HepG2 (cell line): ENCODE measurements around the gene PRM2. TPM values are rescaled to one million over a fixed set of nuclear protein-coding genes. Genes with fewer than 3 reads are reported as not detected.

Experiments used
- ATF7-NPFF ChIP-seq: sonication (generic); formaldehyde crosslinking; IDR thresholded peaks from 2 replicates; pipeline ENCODE4 v1.8.1; 2023; ENCODE audit warnings: mild to moderate bottlenecking, low read depth, missing genetic modification reagents, moderate library complexity
- BHLHE40 ChIP-seq: IDR thresholded peaks from 2 replicates; pipeline ENCODE4 v1.6.1; 2011; ENCODE audit warnings: low read length, improper control_type of control experiment
- FOXK1 ChIP-seq: sonication (generic); formaldehyde crosslinking; IDR thresholded peaks from 2 replicates; pipeline ENCODE4 v1.4.0; 2020; ENCODE audit warnings: low read depth, missing genetic modification reagents, borderline replicate concordance
- KAT8 ChIP-seq: IDR thresholded peaks from 2 replicates; pipeline ENCODE4 v1.6.1; 2016; ENCODE audit warnings: missing genetic modification reagents, missing compliant biosample characterization
- MTA1 ChIP-seq: sonication (generic); formaldehyde crosslinking; IDR thresholded peaks from 2 replicates; pipeline ENCODE4 v1.4.0; 2020; ENCODE audit warnings: missing genetic modification reagents, mild to moderate bottlenecking, borderline replicate concordance
- NRL ChIP-seq: sonication (generic); formaldehyde crosslinking; IDR thresholded peaks from 2 replicates; pipeline ENCODE4 v1.5.0; 2020; ENCODE audit warnings: missing genetic modification reagents, mild to moderate bottlenecking, moderate library complexity, borderline replicate concordance
- PHF8 ChIP-seq: sonication (generic); formaldehyde crosslinking; IDR thresholded peaks from 2 replicates; pipeline ENCODE4 v1.5.0; 2020; ENCODE audit warnings: missing genetic modification reagents
- RARA ChIP-seq: IDR thresholded peaks from 2 replicates; pipeline ENCODE4 v1.6.1; 2016; ENCODE audit warnings: missing genetic modification reagents, missing compliant biosample characterization
- RBM39 ChIP-seq: fragments of 200-400 bp; formaldehyde crosslinking; IDR thresholded peaks from one replicate; pipeline ENCODE4 v1.6.1; 2018; ENCODE audit warnings: antibody characterized with exemption, mild to moderate bottlenecking, low read depth, low read length; ENCODE audit not compliant: poor library complexity, severe bottlenecking
- SMYD3 ChIP-seq: sonication (generic); formaldehyde crosslinking; IDR thresholded peaks from 2 replicates; pipeline ENCODE4 v1.8.1; 2023; ENCODE audit warnings: mild to moderate bottlenecking, missing genetic modification reagents
- SNAPC2 ChIP-seq: sonication (generic); formaldehyde crosslinking; IDR thresholded peaks from 2 replicates; pipeline ENCODE4 v1.8.1; 2022; ENCODE audit warnings: mild to moderate bottlenecking, missing genetic modification reagents
- SP140L ChIP-seq: sonication (generic); formaldehyde crosslinking; IDR thresholded peaks from 2 replicates; pipeline ENCODE4 v1.4.0; 2020; ENCODE audit warnings: missing genetic modification reagents, borderline replicate concordance
- ZBTB25 ChIP-seq: IDR thresholded peaks from 2 replicates; pipeline ENCODE4 v1.6.1; 2018; ENCODE audit warnings: missing genetic modification reagents
- ZIK1 ChIP-seq: sonication (generic); formaldehyde crosslinking; IDR thresholded peaks from 2 replicates; pipeline ENCODE4 v1.5.0; 2020; ENCODE audit warnings: mild to moderate bottlenecking, low read depth, missing genetic modification reagents, borderline replicate concordance
- ZNF124 ChIP-seq: sonication (generic); formaldehyde crosslinking; IDR thresholded peaks from 2 replicates; pipeline ENCODE4 v1.4.0; 2020; ENCODE audit warnings: missing genetic modification reagents
- ZNF513 ChIP-seq: sonication (generic); formaldehyde crosslinking; conservative IDR thresholded peaks from 2 replicates; pipeline ENCODE4 v1.5.0; 2020; ENCODE audit warnings: missing genetic modification reagents
- ZNF549 ChIP-seq: sonication (generic); formaldehyde crosslinking; IDR thresholded peaks from 2 replicates; pipeline ENCODE4 v1.5.0; 2020; ENCODE audit warnings: missing genetic modification reagents
- ZNF556 ChIP-seq: sonication (generic); formaldehyde crosslinking; IDR thresholded peaks from 2 replicates; pipeline ENCODE4 v1.4.0; 2020; ENCODE audit warnings: mild to moderate bottlenecking, missing genetic modification reagents, borderline replicate concordance
- ZNF563 ChIP-seq: sonication (generic); formaldehyde crosslinking; IDR thresholded peaks from 2 replicates; pipeline ENCODE4 v1.8.0; 2022; ENCODE audit warnings: mild to moderate bottlenecking, moderate library complexity, missing genetic modification reagents
- ZNF766 ChIP-seq: sonication (generic); formaldehyde crosslinking; IDR thresholded peaks from 2 replicates; pipeline ENCODE4 v1.5.0; 2020; ENCODE audit warnings: missing genetic modification reagents, borderline replicate concordance
- ZNF781 ChIP-seq: sonication (generic); formaldehyde crosslinking; IDR thresholded peaks from 2 replicates; pipeline ENCODE4 v1.5.1; 2020; ENCODE audit warnings: borderline replicate concordance, mild to moderate bottlenecking, missing genetic modification reagents; ENCODE audit errors: not compliant biosample characterization
- polyA plus RNA-seq, 8 experiments: library from polyadenylated mRNA; depleted of rRNA in 3 of 8; stranded (reverse) in 7 of 8; unstranded in 1 of 8; fragments of >200 nt; fragmentation: Illumina TruSeq in 4 of 8; extraction: Trizol in 4 of 8; gene quantifications; 2 replicates each; pipeline versions ENCODE4 v1.2.1 to v1.2.3, GENCODE V29; 2011 to 2016; ENCODE audit warnings: low read depth in 4 of 8, missing spikeins in 1 of 8, mixed read lengths in 1 of 8; ENCODE audit not compliant: insufficient read depth in 1 of 8
- total RNA-seq, 5 experiments: library from RNA; depleted of rRNA; stranded (reverse); fragments of >200 nt; fragmentation: Illumina TruSeq; extraction: Trizol; gene quantifications; 2 replicates each; pipeline ENCODE4 v1.2.3, GENCODE V29; 2016; ENCODE audit warnings: low read depth in 1 of 5
- TF ChIP-seq, protein P1 (sequence below): sonication (generic); formaldehyde crosslinking; IDR thresholded peaks from 2 replicates; pipeline ENCODE4 v1.9.0; 2021; ENCODE audit warnings: missing genetic modification reagents, mild to moderate bottlenecking, borderline replicate concordance
- TF ChIP-seq, protein P2 (sequence below): sonication (generic); formaldehyde crosslinking; IDR thresholded peaks from 2 replicates; pipeline ENCODE4 v1.4.0; 2020; ENCODE audit warnings: mild to moderate bottlenecking, missing genetic modification reagents

Gene PRM2
- total and polyA plus RNA-seq, 2 of the 13 experiments (the other 11 are each of a cell fraction or from before 2014, with no cell fraction given): 0.54 TPM; not detected in 1

DNA sequence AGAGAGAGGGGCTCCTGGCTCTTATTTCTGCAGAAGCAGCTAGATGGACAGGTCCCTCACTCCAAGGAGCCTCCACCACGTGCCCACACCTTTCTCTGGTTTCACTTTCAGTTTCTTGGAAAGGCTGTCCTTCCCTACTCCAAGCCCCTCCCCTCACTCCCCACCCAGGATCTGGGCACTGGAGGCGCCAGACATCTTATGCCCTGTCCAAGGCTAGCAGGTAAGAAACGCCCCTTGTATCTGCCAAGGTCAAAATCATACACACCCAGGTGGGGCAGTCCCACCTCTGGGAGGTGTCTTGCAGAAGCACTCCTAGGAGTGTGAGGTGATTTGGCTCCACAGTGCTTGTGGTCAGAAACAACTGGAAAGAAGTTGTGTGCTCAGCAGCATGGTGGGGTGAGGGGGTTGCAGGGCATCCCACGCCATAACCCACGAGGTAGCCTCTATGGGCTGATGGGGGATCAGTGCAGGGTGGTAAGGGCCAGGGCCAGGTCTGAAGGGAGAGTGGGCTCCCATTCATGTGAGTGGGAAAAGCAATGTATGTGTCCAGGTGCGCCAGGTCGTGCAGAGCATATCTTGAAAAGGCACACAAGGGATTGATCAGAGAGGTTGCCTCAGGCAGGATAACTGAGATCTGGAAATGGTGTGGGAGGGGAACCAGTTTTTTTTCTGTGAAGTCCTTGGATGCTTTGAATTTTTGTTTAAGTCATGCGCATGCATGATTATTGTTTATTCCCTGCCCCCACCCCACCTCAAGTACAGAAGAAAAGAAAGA, 36.6 kb upstream of the PRM2 start (continued):
- TF ChIP-seq ZNF781 (CRISPR knock-in tag) (peak; percentile 44), ZNF766 (CRISPR knock-in tag) (no peak), RARA (CRISPR knock-in tag) (0 out of 2 replicates have a peak, but pooled peaks have one; percentile 13), ZNF549 (no peak), SNAPC2 (CRISPR knock-in tag) (no peak), KAT8 (CRISPR knock-in tag) (peak; percentile 25; the same call in 1 of the 2 replicates), PHF8 (CRISPR knock-in tag) (no peak; the same call in 1 of the 2 replicates), ZNF124 (CRISPR knock-in tag) (0 out of 2 replicates have a peak, but pooled peaks have one; percentile 27), MTA1 (no peak), RBM39 (no peak), SMYD3 (CRISPR knock-in tag) (no peak), ZNF556 (no peak), NRL (peak; percentile 59; the same call in 1 of the 2 replicates), ATF7-NPFF (CRISPR knock-in tag) (peak; percentile 51; the same call in 1 of the 2 replicates), ZNF513 (CRISPR knock-in tag) (no peak), ZBTB25 (CRISPR knock-in tag) (peak; percentile 56; the same call in 1 of the 2 replicates), ZNF563 (0 out of 2 replicates have a peak, but pooled peaks have one; percentile 42), ZIK1 (no peak), FOXK1 (CRISPR knock-in tag) (peak; percentile 62; the same call in 1 of the 2 replicates), SP140L (CRISPR knock-in tag) (no peak), BHLHE40 (no peak)
- TF ChIP-seq, protein P1, sequence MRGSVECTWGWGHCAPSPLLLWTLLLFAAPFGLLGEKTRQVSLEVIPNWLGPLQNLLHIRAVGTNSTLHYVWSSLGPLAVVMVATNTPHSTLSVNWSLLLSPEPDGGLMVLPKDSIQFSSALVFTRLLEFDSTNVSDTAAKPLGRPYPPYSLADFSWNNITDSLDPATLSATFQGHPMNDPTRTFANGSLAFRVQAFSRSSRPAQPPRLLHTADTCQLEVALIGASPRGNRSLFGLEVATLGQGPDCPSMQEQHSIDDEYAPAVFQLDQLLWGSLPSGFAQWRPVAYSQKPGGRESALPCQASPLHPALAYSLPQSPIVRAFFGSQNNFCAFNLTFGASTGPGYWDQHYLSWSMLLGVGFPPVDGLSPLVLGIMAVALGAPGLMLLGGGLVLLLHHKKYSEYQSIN: no peak
- TF ChIP-seq, protein P2, sequence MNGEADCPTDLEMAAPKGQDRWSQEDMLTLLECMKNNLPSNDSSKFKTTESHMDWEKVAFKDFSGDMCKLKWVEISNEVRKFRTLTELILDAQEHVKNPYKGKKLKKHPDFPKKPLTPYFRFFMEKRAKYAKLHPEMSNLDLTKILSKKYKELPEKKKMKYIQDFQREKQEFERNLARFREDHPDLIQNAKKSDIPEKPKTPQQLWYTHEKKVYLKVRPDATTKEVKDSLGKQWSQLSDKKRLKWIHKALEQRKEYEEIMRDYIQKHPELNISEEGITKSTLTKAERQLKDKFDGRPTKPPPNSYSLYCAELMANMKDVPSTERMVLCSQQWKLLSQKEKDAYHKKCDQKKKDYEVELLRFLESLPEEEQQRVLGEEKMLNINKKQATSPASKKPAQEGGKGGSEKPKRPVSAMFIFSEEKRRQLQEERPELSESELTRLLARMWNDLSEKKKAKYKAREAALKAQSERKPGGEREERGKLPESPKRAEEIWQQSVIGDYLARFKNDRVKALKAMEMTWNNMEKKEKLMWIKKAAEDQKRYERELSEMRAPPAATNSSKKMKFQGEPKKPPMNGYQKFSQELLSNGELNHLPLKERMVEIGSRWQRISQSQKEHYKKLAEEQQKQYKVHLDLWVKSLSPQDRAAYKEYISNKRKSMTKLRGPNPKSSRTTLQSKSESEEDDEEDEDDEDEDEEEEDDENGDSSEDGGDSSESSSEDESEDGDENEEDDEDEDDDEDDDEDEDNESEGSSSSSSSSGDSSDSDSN (CRISPR knock-in tag): 0 out of 2 replicates have a peak, but pooled peaks have one; percentile 42
